ENCODE data around the gene OSER1.
"Not testable (repeated sequence)": the region's sequence is repeated elsewhere in the genome, so short reads cannot be mapped to it uniquely, and the experiment has no call there.

Gene OSER1

GRCh38 chr20:44251284-44251683, 40.7 kb upstream of the OSER1 start:
- peaks cover 5% of the 10 kb centered on the region for H3K4me1 ChIP-seq
- peaks cover 9% of the 10 kb centered on the region for H3K36me3 ChIP-seq
- H3K4me3 ChIP-seq (ENCODE audit: low read depth, low read length), result no peak overlapping the region
- H3K27me3 ChIP-seq, result no peaks in the 10 kb centered on the region
- no peak for DNase-seq
- TF ChIP-seq, protein P1, sequence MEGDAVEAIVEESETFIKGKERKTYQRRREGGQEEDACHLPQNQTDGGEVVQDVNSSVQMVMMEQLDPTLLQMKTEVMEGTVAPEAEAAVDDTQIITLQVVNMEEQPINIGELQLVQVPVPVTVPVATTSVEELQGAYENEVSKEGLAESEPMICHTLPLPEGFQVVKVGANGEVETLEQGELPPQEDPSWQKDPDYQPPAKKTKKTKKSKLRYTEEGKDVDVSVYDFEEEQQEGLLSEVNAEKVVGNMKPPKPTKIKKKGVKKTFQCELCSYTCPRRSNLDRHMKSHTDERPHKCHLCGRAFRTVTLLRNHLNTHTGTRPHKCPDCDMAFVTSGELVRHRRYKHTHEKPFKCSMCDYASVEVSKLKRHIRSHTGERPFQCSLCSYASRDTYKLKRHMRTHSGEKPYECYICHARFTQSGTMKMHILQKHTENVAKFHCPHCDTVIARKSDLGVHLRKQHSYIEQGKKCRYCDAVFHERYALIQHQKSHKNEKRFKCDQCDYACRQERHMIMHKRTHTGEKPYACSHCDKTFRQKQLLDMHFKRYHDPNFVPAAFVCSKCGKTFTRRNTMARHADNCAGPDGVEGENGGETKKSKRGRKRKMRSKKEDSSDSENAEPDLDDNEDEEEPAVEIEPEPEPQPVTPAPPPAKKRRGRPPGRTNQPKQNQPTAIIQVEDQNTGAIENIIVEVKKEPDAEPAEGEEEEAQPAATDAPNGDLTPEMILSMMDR (IDR thresholded peaks at IDR 0.05; ENCODE audit: low read depth, low read length), result no peak
- H3K9me3 ChIP-seq, result no peaks in the 10 kb centered on the region

GRCh38 chr20:44248410-44248759, 37.8 kb upstream of the OSER1 start:
- H3K4me1 ChIP-seq, result peaks cover 7% of the 10 kb centered on the region; the same call in 1 of the 2 replicates
- H3K36me3 ChIP-seq, result peaks cover 9% of the 10 kb centered on the region
- DNase-seq, result no peak
- H3K27me3 ChIP-seq, result no peaks in the 10 kb centered on the region
- peak overlapping the region; percentile 92 for H3K4me3 ChIP-seq (ENCODE audit: low read depth, low read length)
- no peaks in the 10 kb centered on the region for H3K9me3 ChIP-seq
- TF ChIP-seq, protein P1 (IDR thresholded peaks at IDR 0.05; ENCODE audit: low read depth, low read length), result no peak

- peaks cover 9% of the 10 kb centered on the region for H3K36me3 ChIP-seq
- H3K4me1 ChIP-seq, result peaks cover 7% of the 10 kb centered on the region; the same call in 1 of the 2 replicates
- no peaks in the 10 kb centered on the region for H3K27me3 ChIP-seq
- H3K4me3 ChIP-seq (ENCODE audit: low read depth, low read length), result peak overlapping the region; percentile 92
- DNase-seq, result peak; percentile 25
- TF ChIP-seq, protein P1 (IDR thresholded peaks at IDR 0.05; ENCODE audit: low read depth, low read length), result peak; percentile 41
- H3K9me3 ChIP-seq, result no peaks in the 10 kb centered on the region
These were observed 37.2 kb upstream of the OSER1 start for GRCh38 chr20:44247586-44248409.

DNA sequence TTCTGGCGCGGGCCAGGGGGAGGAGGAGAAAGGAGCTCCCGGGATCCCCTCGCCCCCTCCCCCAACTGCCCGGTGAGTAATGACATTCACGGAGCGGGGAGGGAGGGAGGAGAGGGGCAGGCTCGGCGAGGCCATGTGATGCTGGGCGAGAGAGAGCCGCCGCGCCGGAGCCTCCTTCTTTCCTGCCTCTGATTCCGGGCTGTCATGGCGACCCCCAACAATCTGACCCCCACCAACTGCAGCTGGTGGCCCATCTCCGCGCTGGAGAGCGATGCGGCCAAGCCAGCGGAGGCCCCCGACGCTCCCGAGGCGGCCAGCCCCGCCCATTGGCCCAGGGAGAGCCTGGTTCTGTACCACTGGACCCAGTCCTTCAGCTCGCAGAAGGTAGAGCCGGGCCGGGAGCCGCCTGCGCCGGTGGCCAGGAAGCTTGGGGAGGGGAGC, 36.6 kb upstream of the OSER1 start, which contains the start of gene GDAP1L1:
TSS of gene GDAP1L1 (plus strand) at position 178 of the 441 bp plus-strand sequence. CDS start at position 205, 27 bp downstream.
- TF ChIP-seq, protein P1 (IDR thresholded peaks at IDR 0.05; ENCODE audit: low read depth, low read length), result no peak

GRCh38 chr20:44245977-44246376, 35.4 kb upstream of the OSER1 start:
- no peak overlapping the region for H3K4me3 ChIP-seq (ENCODE audit: low read depth, low read length)
- H3K4me1 ChIP-seq, result peaks cover 7% of the 10 kb centered on the region; the same call in 1 of the 2 replicates
- no peaks in the 10 kb centered on the region for H3K27me3 ChIP-seq
- TF ChIP-seq, protein P1 (IDR thresholded peaks at IDR 0.05; ENCODE audit: low read depth, low read length), result no peak
- H3K9me3 ChIP-seq, result no peaks in the 10 kb centered on the region; the same call in 1 of the 2 replicates
- peaks cover 4% of the 10 kb centered on the region; the same call in 1 of the 2 replicates for H3K36me3 ChIP-seq
- no peak for DNase-seq

More for the DNA sequence above, 36.6 kb upstream of the OSER1 start, which contains the start of gene GDAP1L1:
- peaks cover 7% of the 10 kb centered on the region; the same call in 1 of the 2 replicates for H3K4me1 ChIP-seq
- H3K4me3 ChIP-seq (ENCODE audit: low read depth, low read length), result peak within 1 kb of the TSS; percentile 92
- peaks cover 9% of the 10 kb centered on the region for H3K36me3 ChIP-seq
- DNase-seq, result peak; percentile 86
- H3K9me3 ChIP-seq, result no peaks in the 10 kb centered on the region; the same call in 1 of the 2 replicates
- no peaks in the 10 kb centered on the region for H3K27me3 ChIP-seq

- Histone ChIP-seq H3K36me3 (no peaks in the 10 kb centered on the region), H3K4me3 (ENCODE audit: low read depth, low read length) (no peak overlapping the region), H3K27me3 (no peaks in the 10 kb centered on the region), H3K4me1 (peaks cover 7% of the 10 kb centered on the region; the same call in 1 of the 2 replicates), H3K9me3 (no peaks in the 10 kb centered on the region; the same call in 1 of the 2 replicates)
- DNase-seq, result no peak
- TF ChIP-seq, protein P1 (IDR thresholded peaks at IDR 0.05; ENCODE audit: low read depth, low read length), result no peak
These were observed 31.2 kb upstream of the OSER1 start for GRCh38 chr20:44241796-44242195.

- DNase-seq; H3K27me3 ChIP-seq; H3K4me3 ChIP-seq (ENCODE audit: low read depth, low read length); H3K4me1 ChIP-seq; H3K9me3 ChIP-seq; H3K36me3 ChIP-seq: not testable (repeated sequence)
These were observed 26.3 kb upstream of the OSER1 start for GRCh38 chr20:44236840-44237239.
